ENCODE measurements around the gene BOK.
"Not testable (repeated sequence)": the region's sequence is repeated elsewhere in the genome, so short reads cannot be mapped to it uniquely, and the experiment has no call there.

Gene BOK

GRCh38 chr2:241559323-241560161 lies 997 bp downstream of the BOK start:
- no peak for DNase-seq

- DNase-seq = no peak
Measured at GRCh38 chr2:241560162-241560882, 1.8 kb downstream of the BOK start.

DNA sequence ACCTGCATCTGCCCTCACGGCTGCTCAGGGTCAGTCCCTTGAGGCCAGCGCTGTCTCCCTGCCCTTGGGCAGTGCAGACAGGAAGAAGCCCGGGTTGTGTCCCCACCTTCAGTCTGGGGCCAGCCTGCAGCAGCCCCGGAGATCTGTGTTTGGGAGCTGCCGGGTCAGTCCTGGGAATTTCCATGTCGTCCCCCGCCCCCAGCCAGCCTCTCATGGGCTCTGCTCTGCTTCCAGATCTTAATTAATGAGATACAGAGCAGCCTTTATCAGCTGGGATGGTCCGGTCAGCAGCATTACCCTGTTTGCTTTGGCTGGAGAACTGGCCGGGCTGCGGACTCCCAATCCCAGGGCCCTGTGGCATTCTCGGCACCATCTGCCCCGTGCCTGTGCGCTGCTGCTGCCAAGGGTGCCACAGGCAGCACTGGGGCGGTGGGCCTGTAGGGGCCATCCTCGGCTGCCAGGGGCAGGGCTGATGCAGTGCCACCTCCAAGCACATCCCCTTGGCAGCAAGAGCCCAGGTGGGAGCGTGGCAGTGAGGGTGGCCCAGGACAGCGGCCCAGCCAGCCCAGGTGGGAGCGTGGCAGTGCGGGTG lies 2.4 kb downstream of the BOK start:
- DNase-seq = no peak

GRCh38 chr2:241561832-241562231 lies 3.3 kb downstream of the BOK start:
- DNase-seq = no peak

GRCh38 chr2:241562269-241562891 lies 3.8 kb downstream of the BOK start:
- no peak for DNase-seq

DNA sequence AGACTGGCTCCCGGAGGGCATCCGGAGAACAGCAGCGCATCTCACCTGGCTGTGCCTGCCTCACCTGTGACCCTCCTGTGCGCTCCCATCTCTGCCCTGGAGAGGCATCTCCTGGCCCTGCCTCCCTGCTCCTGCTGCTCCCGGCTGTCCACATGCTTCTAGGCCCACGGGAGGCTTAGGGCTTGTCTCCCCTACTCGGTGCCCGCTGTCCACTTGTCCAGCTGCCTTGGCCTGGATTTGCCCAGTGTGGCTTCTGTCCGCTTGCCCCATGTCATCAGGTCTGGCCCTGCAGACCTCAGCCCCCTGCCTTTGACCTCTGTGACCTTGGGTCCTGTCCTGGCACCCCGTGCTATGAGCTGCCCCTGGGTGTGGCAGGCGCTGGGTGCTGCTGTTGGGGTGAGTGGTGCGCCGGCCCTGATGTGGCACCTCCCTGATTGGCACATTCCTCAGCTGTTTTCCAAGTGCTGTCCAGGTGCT lies 4.5 kb downstream of the BOK start:
- no peak for DNase-seq

- no peak for DNase-seq
Measured at GRCh38 chr2:241563571-241563980, 5.0 kb downstream of the BOK start.

DNA sequence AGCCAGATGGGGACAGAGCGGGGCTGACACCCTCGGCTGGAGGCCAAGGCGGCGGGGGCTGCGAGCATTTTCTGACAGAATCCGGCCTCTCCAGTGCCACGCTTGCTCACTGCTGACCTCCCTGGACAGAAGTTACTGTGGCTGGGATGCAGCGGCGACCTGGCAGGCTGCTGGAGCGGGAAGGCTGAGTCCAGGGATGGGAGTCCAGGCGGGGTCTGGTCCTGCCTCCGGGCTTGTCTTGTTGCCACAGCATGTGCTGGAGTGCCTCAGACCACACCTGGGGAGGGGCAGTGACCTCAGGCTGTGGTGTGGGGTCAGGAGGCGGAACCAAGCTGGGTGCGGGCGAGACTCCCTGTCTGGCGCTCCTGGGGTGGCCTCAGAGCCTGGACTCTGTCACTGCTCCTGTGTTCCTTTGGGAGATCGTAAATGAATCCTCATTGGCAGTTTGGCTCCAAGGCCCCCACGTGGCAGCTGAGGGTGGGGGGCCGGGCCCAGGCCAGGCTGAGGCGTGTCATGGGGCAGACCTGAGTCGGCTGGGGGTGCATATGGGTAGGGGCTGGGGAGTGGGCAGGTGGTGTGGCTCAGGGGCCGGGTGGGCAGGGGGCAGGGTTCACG lies 5.5 kb downstream of the BOK start:
- no peak for DNase-seq

- no peak for DNase-seq
Measured at GRCh38 chr2:241564596-241565410, 6.3 kb downstream of the BOK start.

GRCh38 chr2:241565411-241565810 lies 6.9 kb downstream of the BOK start:
- no peak for DNase-seq

DNA sequence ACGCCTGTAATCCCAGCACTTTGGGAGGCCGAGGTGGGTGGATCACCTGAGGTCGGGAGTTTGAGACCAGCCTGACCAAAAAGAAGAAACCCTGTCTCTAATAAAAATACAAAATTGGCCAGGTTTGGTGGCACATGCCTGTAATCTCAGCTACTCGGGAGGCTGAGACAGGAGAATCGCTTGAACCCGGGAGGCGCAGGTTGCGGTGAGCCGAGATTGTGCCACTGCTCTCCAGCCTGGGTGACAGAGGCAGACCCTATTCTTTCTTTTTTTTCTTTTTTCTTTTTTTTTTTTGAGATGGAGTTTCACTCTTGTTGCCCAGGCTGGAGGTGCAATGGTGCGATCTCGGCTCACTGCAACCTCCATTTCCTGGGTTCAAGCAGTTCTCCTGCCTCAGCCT lies 7.5 kb downstream of the BOK start:
- not testable (repeated sequence) for DNase-seq

DNA sequence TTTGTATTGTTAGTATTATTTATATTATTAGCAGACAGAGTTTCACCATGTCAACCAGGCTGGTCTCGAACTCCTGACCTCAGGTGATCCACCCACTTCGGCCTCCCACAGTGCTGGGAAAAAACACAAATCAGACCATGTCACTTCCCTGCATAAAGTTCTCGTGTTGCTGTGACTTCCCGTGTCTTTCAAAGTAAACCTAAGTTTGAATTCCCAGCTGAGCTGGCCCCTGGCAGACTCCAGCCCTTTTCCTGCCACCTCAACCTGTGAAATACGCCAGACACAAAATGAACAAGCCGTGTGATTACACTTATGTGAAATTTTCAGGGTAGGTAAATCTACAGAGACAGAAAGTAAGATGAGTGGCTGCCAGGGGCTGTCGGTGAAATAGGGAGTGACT lies 7.9 kb downstream of the BOK start:
- DNase-seq = no peak

DNA sequence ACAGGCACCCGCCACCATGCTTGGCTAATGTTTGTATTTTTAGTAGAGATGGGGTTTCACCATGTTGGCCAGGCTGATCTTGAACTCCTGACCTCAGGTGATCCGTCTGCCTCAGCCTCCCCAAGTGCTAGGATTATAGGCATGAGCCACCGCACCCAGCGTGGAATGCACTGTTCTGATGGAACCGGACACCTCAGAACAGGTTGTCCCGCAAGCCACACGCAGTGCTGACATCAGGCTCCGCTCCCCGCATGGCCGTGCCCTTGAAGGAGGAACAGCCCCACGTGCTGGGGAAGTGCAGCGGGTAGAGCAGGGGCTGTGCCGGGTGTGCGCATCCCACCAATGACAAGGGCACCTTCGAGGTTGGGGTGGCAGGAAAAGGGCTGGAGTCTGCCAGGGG lies 8.7 kb downstream of the BOK start:
- DNase-seq = not testable (repeated sequence)

- DNase-seq = no peak
Measured at GRCh38 chr2:241567776-241568175, 9.2 kb downstream of the BOK start.

GRCh38 chr2:241568726-241569125 lies 10.2 kb downstream of the BOK start:
- no peak for DNase-seq

GRCh38 chr2:241569831-241570281 lies 11.3 kb downstream of the BOK start:
- DNase-seq = no peak

GRCh38 chr2:241570961-241571581 lies 12.5 kb downstream of the BOK start:
- no peak for DNase-seq

GRCh38 chr2:241571821-241572620 lies 13.5 kb downstream of the BOK start:
- no peak for DNase-seq

DNA sequence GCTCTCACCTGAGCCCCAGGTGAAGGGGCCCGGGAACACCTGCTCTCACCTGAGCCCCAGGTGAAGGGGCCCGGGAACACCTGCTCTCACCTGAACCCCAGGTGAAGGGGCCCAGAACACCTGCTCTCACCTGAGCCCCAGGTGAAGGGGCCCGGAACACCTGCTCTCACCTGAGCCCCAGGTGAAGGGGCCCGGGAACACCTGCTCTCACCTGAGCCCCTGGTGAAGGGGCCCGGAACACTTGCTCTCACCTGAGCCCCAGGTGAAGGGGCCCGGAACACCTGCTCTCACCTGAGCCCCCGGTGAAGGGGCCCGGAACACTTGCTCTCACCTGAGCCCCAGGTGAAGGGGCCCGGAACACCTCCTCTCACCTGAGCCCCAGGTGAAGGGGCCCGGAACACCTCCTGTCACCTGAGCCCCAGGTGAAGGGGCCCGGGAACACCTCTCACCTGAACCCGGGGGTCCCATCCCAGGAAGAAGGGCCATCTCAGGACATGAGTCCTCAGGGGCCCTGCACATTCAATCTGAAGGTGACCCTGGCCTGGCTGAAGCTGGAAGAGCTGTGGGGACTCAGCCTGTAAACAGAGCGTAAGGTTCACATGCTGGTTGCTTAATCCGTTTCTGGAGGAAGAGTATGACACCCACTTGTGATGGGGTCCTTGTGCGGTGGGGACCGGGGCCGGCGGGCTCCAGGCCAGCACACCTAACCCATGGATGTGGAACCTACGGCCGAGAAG lies 14.5 kb downstream of the BOK start:
- DNase-seq = not testable (repeated sequence)

GRCh38 chr2:241573741-241574140 lies 15.2 kb downstream of the BOK start:
- no peak for DNase-seq

All from effector CD8-positive, alpha-beta T cell (primary cell).